ENCODE measurements around the gene SMU1.
A peak's percentile ranks its signal among the peaks of the same experiment; 100 is the strongest.

SMU1 gene

GRCh38 chr9:33044162-33044673 lies 32.3 kb downstream of the SMU1 start:
- peak; percentile 81 for DNase-seq

- no peak for DNase-seq
These were observed 32.8 kb downstream of the SMU1 start for GRCh38 chr9:33043671-33044070.

GRCh38 chr9:33042473-33042872 lies 34.0 kb downstream of the SMU1 start:
- no peak for DNase-seq

GRCh38 chr9:33041432-33042188 lies 34.9 kb downstream of the SMU1 start:
- no peak for DNase-seq

GRCh38 chr9:33040792-33041431 lies 35.6 kb downstream of the SMU1 start:
- DNase-seq = no peak

GRCh38 chr9:33032865-33033264 lies 43.6 kb downstream of the SMU1 start:
- no peak for DNase-seq

GRCh38 chr9:33032292-33032691 lies 44.2 kb downstream of the SMU1 start:
- DNase-seq = no peak

- no peak for DNase-seq
These were observed 46.2 kb downstream of the SMU1 start for GRCh38 chr9:33030285-33030684.

- DNase-seq = no peak
These were observed 47.2 kb downstream of the SMU1 start for GRCh38 chr9:33029231-33029786.

- DNase-seq = peak; percentile 80
These were observed 50.7 kb downstream of the SMU1 start for GRCh38 chr9:33025572-33026342.

GRCh38 chr9:33024966-33025571 lies 51.4 kb downstream of the SMU1 start, which contains the start of gene DNAJA1:
Gene DNAJA1, plus strand, starts transcription at chr9:33025273. Its CDS starts 1,212 bp downstream, at chr9:33026485.
- DNase-seq = peak; percentile 96

- DNase-seq = no peak
These were observed 52.1 kb downstream of the SMU1 start for GRCh38 chr9:33024126-33024965.

- no peak for DNase-seq
These were observed 52.8 kb downstream of the SMU1 start for GRCh38 chr9:33023661-33024060.

GRCh38 chr9:33022755-33023154 lies 53.7 kb downstream of the SMU1 start:
- DNase-seq = no peak

- no peak for DNase-seq
These were observed 54.2 kb downstream of the SMU1 start for GRCh38 chr9:33022303-33022702.

GRCh38 chr9:33019797-33020196 lies 56.7 kb downstream of the SMU1 start:
- no peak for DNase-seq

- no peak for DNase-seq
These were observed 59.0 kb downstream of the SMU1 start for GRCh38 chr9:33017283-33018041.

- no peak for DNase-seq
These were observed 61.8 kb downstream of the SMU1 start for GRCh38 chr9:33014665-33015014.

- DNase-seq = no peak
These were observed 62.4 kb downstream of the SMU1 start for GRCh38 chr9:33013962-33014664.

- no peak for DNase-seq
These were observed 64.0 kb downstream of the SMU1 start for GRCh38 chr9:33012328-33013069.
